Mesenchymal stem cell (in vitro differentiated cells and primary cell): ENCODE measurements around the gene TMEM44. TPM values are rescaled to one million over a fixed set of nuclear protein-coding genes. Genes with fewer than 3 reads are reported as not detected.

Experiments used
- DNase-seq: peaks from one replicate; pipeline ENCODE4 v3.0.0-alpha.2; 2013
- H2AFZ ChIP-seq: one replicate; pipeline ENCODE4 v1.6.1; 2013; ENCODE audit warnings: low read depth, mild to moderate bottlenecking, control low read depth, inconsistent platforms, low read length, moderate library complexity
- H2AK5ac ChIP-seq: 2 replicates; pipeline ENCODE4 v1.6.1; 2013; ENCODE audit warnings: low read length, moderate library complexity, mild to moderate bottlenecking, inconsistent platforms; ENCODE audit not compliant: severe bottlenecking
- H2BK120ac ChIP-seq: one replicate; pipeline ENCODE4 v1.6.1; 2013; ENCODE audit warnings: low read depth, mild to moderate bottlenecking, inconsistent platforms, low read length, moderate library complexity
- H2BK12ac ChIP-seq, 2 experiments: one replicate each; pipeline ENCODE4 v1.6.1; 2013; ENCODE audit warnings: inconsistent platforms in 2 of 2, low read length in 2 of 2, mild to moderate bottlenecking in 2 of 2, moderate library complexity in 2 of 2, control low read depth in 1 of 2
- H2BK15ac ChIP-seq: one replicate; pipeline ENCODE4 v1.6.1; 2013; ENCODE audit warnings: mild to moderate bottlenecking, low read depth, inconsistent platforms; ENCODE audit not compliant: poor library complexity, severe bottlenecking
- H2BK5ac ChIP-seq: 2 replicates; pipeline ENCODE4 v1.6.1; 2013; ENCODE audit warnings: low read depth, mild to moderate bottlenecking, low read length, control low read depth, inconsistent platforms; ENCODE audit not compliant: poor library complexity, severe bottlenecking
- H3K14ac ChIP-seq, 2 experiments: one replicate each; pipeline ENCODE4 v1.6.1; 2013; ENCODE audit warnings: inconsistent platforms in 2 of 2, low read length in 2 of 2, control low read depth in 1 of 2, mild to moderate bottlenecking in 1 of 2, moderate library complexity in 1 of 2
- H3K18ac ChIP-seq, 2 experiments: one replicate each; pipeline ENCODE4 v1.6.1; 2013; ENCODE audit warnings: inconsistent platforms in 2 of 2, low read length in 2 of 2, control low read depth in 1 of 2, low read depth in 1 of 2, mild to moderate bottlenecking in 1 of 2
- H3K23ac ChIP-seq, 2 experiments: one replicate each; pipeline ENCODE4 v1.6.1; 2013; ENCODE audit warnings: inconsistent platforms in 2 of 2, low read length in 2 of 2, mild to moderate bottlenecking in 2 of 2, moderate library complexity in 2 of 2, control low read depth in 1 of 2
- H3K27ac ChIP-seq: 2 replicates; pipeline ENCODE4 v1.5.1; 2013; ENCODE audit warnings: mild to moderate bottlenecking, moderate library complexity, low read length, control low read depth, inconsistent platforms; ENCODE audit not compliant: poor library complexity, severe bottlenecking
- H3K27me3 ChIP-seq, 2 experiments: 2 replicates each; pipeline versions ENCODE4 v1.6.1 to v1.7.0; 2013; ENCODE audit warnings: low read length in 2 of 2, mild to moderate bottlenecking in 2 of 2, moderate library complexity in 2 of 2, control low read depth in 1 of 2, inconsistent platforms in 1 of 2; ENCODE audit not compliant: control insufficient read depth in 1 of 2, insufficient read depth in 1 of 2
- H3K36me3 ChIP-seq, 2 experiments: 2 replicates each; pipeline versions ENCODE4 v1.6.1 to v1.7.0; 2013; ENCODE audit warnings: low read length in 2 of 2, control low read depth in 1 of 2, inconsistent platforms in 1 of 2, low read depth in 1 of 2, mild to moderate bottlenecking in 1 of 2; ENCODE audit not compliant: insufficient read depth in 2 of 2, control insufficient read depth in 1 of 2
- H3K4ac ChIP-seq, 2 experiments: one replicate each; pipeline ENCODE4 v1.6.1; 2013; ENCODE audit warnings: inconsistent platforms in 2 of 2, low read length in 2 of 2, mild to moderate bottlenecking in 2 of 2, moderate library complexity in 2 of 2, control low read depth in 1 of 2, low read depth in 1 of 2
- H3K4me1 ChIP-seq: 2 replicates; pipeline ENCODE4 v1.6.1; 2013; ENCODE audit warnings: low read depth, low read length, control low read depth; ENCODE audit not compliant: control insufficient read depth, insufficient read depth
- H3K4me2 ChIP-seq: 2 replicates; pipeline ENCODE4 v1.6.1; 2013; ENCODE audit warnings: low read length, mild to moderate bottlenecking, inconsistent platforms; ENCODE audit not compliant: poor library complexity, severe bottlenecking
- H3K4me3 ChIP-seq, 2 experiments: 2 replicates each; pipeline versions ENCODE4 v1.5.1 to v1.7.0; 2013; ENCODE audit warnings: low read length in 2 of 2, mild to moderate bottlenecking in 2 of 2, control low read depth in 1 of 2, low read depth in 1 of 2; ENCODE audit not compliant: insufficient read depth in 1 of 2
- H3K79me1 ChIP-seq: replicated peaks from 2 replicates; pipeline ENCODE4 v1.6.1; 2013; ENCODE audit warnings: mild to moderate bottlenecking, control low read depth, low read length, inconsistent platforms; ENCODE audit not compliant: poor library complexity, severe bottlenecking
- H3K9ac ChIP-seq: 2 replicates; pipeline ENCODE4 v1.7.0; 2013; ENCODE audit warnings: mild to moderate bottlenecking, low read length, moderate library complexity
- H3K9me3 ChIP-seq: 2 replicates; pipeline ENCODE4 v1.7.0; 2013; ENCODE audit warnings: mild to moderate bottlenecking, low read length; ENCODE audit not compliant: control insufficient read depth
- H4K8ac ChIP-seq: one replicate; pipeline ENCODE4 v1.6.1; 2013; ENCODE audit warnings: inconsistent platforms, mild to moderate bottlenecking, low read length, moderate library complexity
- H4K91ac ChIP-seq: one replicate; pipeline ENCODE4 v1.6.1; 2013; ENCODE audit warnings: mild to moderate bottlenecking, low read length, inconsistent platforms
- WGBS: methylation state at CpG from one replicate; pipeline ENCODE4 v1.1.7; 2013; ENCODE audit warnings: mixed read lengths; 5-methylcytosine and 5-hydroxymethylcytosine counted together
- polyA plus RNA-seq, 2 experiments: library from polyadenylated mRNA; stranded (reverse); fragments of 200-250 nt; gene quantifications; one replicate each; pipeline ENCODE4 v1.2.3, GENCODE V29; 2013

TMEM44 gene
- 13.6 TPM for polyA plus RNA-seq (2013, experiment 1 of 2)
- 13.3 TPM for polyA plus RNA-seq (2013, experiment 2 of 2)

GRCh38 chr3:194633349-194634004 lies at the start of gene TMEM44:
TSS of gene TMEM44 (minus strand) at chr3:194633419. CDS start at chr3:194633215, 204 bp downstream.
- Histone ChIP-seq H3K79me1 (peaks cover 14% of the 10 kb centered on the region), H3K23ac (peak within 1 kb of the TSS in 1 of 2 experiments; percentile 95), H2BK12ac (peak within 1 kb of the TSS in 1 of 2 experiments; percentile 86), H3K4ac (peak within 1 kb of the TSS; percentile 95 to 97), H3K4me2 (peak within 1 kb of the TSS; percentile 94), H3K18ac (peak within 1 kb of the TSS; percentile 97 to 99), H3K4me1 (peaks cover 4% of the 10 kb centered on the region), H2BK15ac (peak within 1 kb of the TSS; percentile 93), H2AK5ac (no peak within 1 kb of the TSS), H3K27me3 (no peaks in the 10 kb centered on the region), H3K36me3 (peaks cover 14 to 27% of the 10 kb centered on the region in 2 experiments), H2AFZ (peak within 1 kb of the TSS; percentile 96), H3K14ac (peak within 1 kb of the TSS; percentile 17 to 99), H4K8ac (peak within 1 kb of the TSS; percentile 92), H2BK120ac (peak within 1 kb of the TSS; percentile 23), H3K9ac (peak within 1 kb of the TSS; percentile 85), H2BK5ac (no peak within 1 kb of the TSS), H3K9me3 (no peaks in the 10 kb centered on the region), H3K4me3 (peak within 1 kb of the TSS; percentile 81 to 90), H3K27ac (peak within 1 kb of the TSS; percentile 76), H4K91ac (peak within 1 kb of the TSS; percentile 93)
- 1% methylated on average over 31 of the region's 66 CpGs for WGBS
- peak; percentile 86 for DNase-seq

- 44% methylated on average over 14 of the region's 14 CpGs for WGBS
Measured at GRCh38 chr3:194682694-194683310, 49.6 kb upstream of the TMEM44 start.

GRCh38 chr3:194682189-194682693 lies 49.0 kb upstream of the TMEM44 start:
- peak overlapping the region; percentile 36 for H3K9ac ChIP-seq
- H2BK5ac ChIP-seq: no peak overlapping the region
- H3K23ac ChIP-seq: no peak overlapping the region
- H3K27me3 ChIP-seq: peaks cover 1 to 46% of the 10 kb centered on the region in 2 experiments
- peaks cover 0 to 5% of the 10 kb centered on the region in 2 experiments for H3K36me3 ChIP-seq
- H3K14ac ChIP-seq: no peak overlapping the region
- DNase-seq: no peak
- H2AFZ ChIP-seq: no peak overlapping the region
- H3K4me1 ChIP-seq: peaks cover 22% of the 10 kb centered on the region
- H3K4ac ChIP-seq: no peak overlapping the region
- WGBS: 37% methylated on average over 4 of the region's 4 CpGs
- H2BK12ac ChIP-seq: peak overlapping the region; percentile 1 to 72
- no peak overlapping the region for H2BK120ac ChIP-seq
- H3K18ac ChIP-seq: no peak overlapping the region
- no peak overlapping the region for H2AK5ac ChIP-seq
- no peaks in the 10 kb centered on the region for H3K9me3 ChIP-seq
- no peak overlapping the region for H3K4me3 ChIP-seq
- H3K27ac ChIP-seq: no peak overlapping the region
- peak overlapping the region; percentile 14 for H4K91ac ChIP-seq
- peak overlapping the region; percentile 52 for H4K8ac ChIP-seq
- H3K79me1 ChIP-seq: no peaks in the 10 kb centered on the region
- H2BK15ac ChIP-seq: no peak overlapping the region
- no peak overlapping the region for H3K4me2 ChIP-seq

More at GRCh38 chr3:194682694-194683310, 49.6 kb upstream of the TMEM44 start:
- Histone ChIP-seq H4K91ac (peak overlapping the region; percentile 87), H3K79me1 (peaks cover 1% of the 10 kb centered on the region), H2BK5ac (no peak overlapping the region), H3K4me1 (peaks cover 28% of the 10 kb centered on the region), H3K27me3 (peaks cover 0 to 44% of the 10 kb centered on the region in 2 experiments), H2AFZ (peak overlapping the region; percentile 46), H2BK15ac (peak overlapping the region; percentile 82), H3K18ac (peak overlapping the region; percentile 58 to 80), H2BK120ac (no peak overlapping the region), H3K4ac (no peak overlapping the region), H3K23ac (peak overlapping the region in 1 of 2 experiments; percentile 54), H4K8ac (peak overlapping the region; percentile 59), H3K36me3 (peaks cover 0 to 5% of the 10 kb centered on the region in 2 experiments), H3K9me3 (no peaks in the 10 kb centered on the region), H3K9ac (peak overlapping the region; percentile 36), H3K4me2 (no peak overlapping the region), H3K4me3 (no peak overlapping the region), H3K27ac (no peak overlapping the region), H2AK5ac (peak overlapping the region; percentile 49), H2BK12ac (peak overlapping the region; percentile 28 to 94), H3K14ac (peak overlapping the region in 1 of 2 experiments; percentile 93)
- peak; percentile 91 for DNase-seq
